Measurements from ENCODE around the gene KRT7.

DNA sequence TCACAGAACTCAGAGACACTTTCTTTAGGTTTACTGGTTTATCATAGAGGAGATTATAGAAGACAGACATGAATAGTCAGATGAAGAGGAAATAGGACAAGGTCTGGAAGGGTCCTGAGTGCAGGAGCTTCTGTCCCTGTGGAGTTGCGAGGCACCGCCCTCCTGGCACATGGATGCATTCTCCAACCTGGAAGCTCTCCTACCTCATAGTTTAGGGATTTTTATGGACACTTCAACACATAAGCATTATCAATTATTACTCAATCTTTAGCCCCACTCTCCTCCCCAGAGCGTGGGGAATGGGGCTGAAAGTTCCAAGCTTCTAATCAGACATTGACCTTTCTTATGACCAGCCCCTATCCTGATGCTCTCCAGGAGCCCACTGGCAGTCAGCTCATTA is 12.6 kb upstream of the KRT7 start:
- TF ChIP-seq, protein P1, sequence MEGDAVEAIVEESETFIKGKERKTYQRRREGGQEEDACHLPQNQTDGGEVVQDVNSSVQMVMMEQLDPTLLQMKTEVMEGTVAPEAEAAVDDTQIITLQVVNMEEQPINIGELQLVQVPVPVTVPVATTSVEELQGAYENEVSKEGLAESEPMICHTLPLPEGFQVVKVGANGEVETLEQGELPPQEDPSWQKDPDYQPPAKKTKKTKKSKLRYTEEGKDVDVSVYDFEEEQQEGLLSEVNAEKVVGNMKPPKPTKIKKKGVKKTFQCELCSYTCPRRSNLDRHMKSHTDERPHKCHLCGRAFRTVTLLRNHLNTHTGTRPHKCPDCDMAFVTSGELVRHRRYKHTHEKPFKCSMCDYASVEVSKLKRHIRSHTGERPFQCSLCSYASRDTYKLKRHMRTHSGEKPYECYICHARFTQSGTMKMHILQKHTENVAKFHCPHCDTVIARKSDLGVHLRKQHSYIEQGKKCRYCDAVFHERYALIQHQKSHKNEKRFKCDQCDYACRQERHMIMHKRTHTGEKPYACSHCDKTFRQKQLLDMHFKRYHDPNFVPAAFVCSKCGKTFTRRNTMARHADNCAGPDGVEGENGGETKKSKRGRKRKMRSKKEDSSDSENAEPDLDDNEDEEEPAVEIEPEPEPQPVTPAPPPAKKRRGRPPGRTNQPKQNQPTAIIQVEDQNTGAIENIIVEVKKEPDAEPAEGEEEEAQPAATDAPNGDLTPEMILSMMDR (IDR thresholded peaks at IDR 0.05): no peak
- TF ChIP-seq POLR2A (IDR thresholded peaks at IDR 0.05) (no peak), EP300 (IDR thresholded peaks at IDR 0.05) (no peak), POLR2AphosphoS5 (IDR thresholded peaks at IDR 0.05) (no peak)

All from gastroesophageal sphincter (tissue), 3 donors.